GM23338 (cell line): ENCODE data around the gene ANKIB1. TPM values are rescaled to one million over a fixed set of nuclear protein-coding genes. Genes with fewer than 3 reads are reported as not detected.

Experiments used
- ATAC-seq: fragments of 200-7000 bp; cut with Tn5 transposase; 3 replicates; pipeline ENCODE4 v1.9.1; 2020
- DNase-seq: peaks from one replicate; pipeline ENCODE4 v3.0.0-alpha.2; 2015; ENCODE audit warnings: low spot score
- H2AFZ ChIP-seq: fragments of 200-600 bp; sonication (generic); 2 replicates; pipeline ENCODE4 v1.8.0; 2016; ENCODE audit warnings: antibody characterized with exemption, mild to moderate bottlenecking, moderate library complexity
- H3F3A ChIP-seq: fragments of 200-600 bp; sonication (generic); replicated peaks from 2 replicates; pipeline ENCODE4 v1.8.0; 2017; ENCODE audit warnings: antibody characterized with exemption, mixed run types, low read depth
- H3K27ac ChIP-seq: fragments of 200-600 bp; sonication (generic); 2 replicates; pipeline ENCODE4 v1.6.1; 2016; ENCODE audit warnings: low read depth
- H3K27me3 ChIP-seq: fragments of 200-600 bp; sonication (generic); 2 replicates; pipeline ENCODE4 v1.8.0; 2016; ENCODE audit warnings: mild to moderate bottlenecking, mixed run types, moderate library complexity; ENCODE audit not compliant: insufficient read depth
- H3K36me3 ChIP-seq: fragments of 200-600 bp; sonication (generic); 2 replicates; pipeline ENCODE4 v1.8.0; 2016; ENCODE audit warnings: mild to moderate bottlenecking; ENCODE audit not compliant: insufficient read depth
- H3K4me1 ChIP-seq: fragments of 200-600 bp; sonication (generic); 2 replicates; pipeline ENCODE4 v1.8.0; 2016; ENCODE audit warnings: mild to moderate bottlenecking, moderate library complexity; ENCODE audit not compliant: insufficient read depth
- H3K4me2 ChIP-seq: fragments of 200-600 bp; sonication (generic); 2 replicates; pipeline ENCODE4 v1.7.1; 2017; ENCODE audit warnings: mixed run types
- H3K4me3 ChIP-seq: fragments of 200-600 bp; sonication (generic); 2 replicates; pipeline ENCODE4 v1.6.1; 2016; ENCODE audit warnings: mixed run types
- H3K79me2 ChIP-seq: fragments of 200-600 bp; sonication (generic); replicated peaks from 2 replicates; pipeline ENCODE4 v1.8.0; 2017; ENCODE audit warnings: mild to moderate bottlenecking; ENCODE audit not compliant: insufficient read depth
- H3K9me2 ChIP-seq: fragments of 200-600 bp; sonication (generic); 2 replicates; pipeline ENCODE4 v1.8.0; 2017; ENCODE audit not compliant: insufficient read depth
- H4K20me1 ChIP-seq: fragments of 200-600 bp; sonication (generic); replicated peaks from 2 replicates; pipeline ENCODE4 v1.8.0; 2017; ENCODE audit warnings: mild to moderate bottlenecking; ENCODE audit not compliant: insufficient read depth
- H3K27ac Mint-ChIP-seq: 2 replicates; pipeline ENCODE4 v1.8.0; 2020; ENCODE audit warnings: inconsistent platforms, mild to moderate bottlenecking, moderate library complexity, mixed read lengths
- H3K27me3 Mint-ChIP-seq: 3 replicates; pipeline ENCODE4 v1.8.0; 2022; ENCODE audit warnings: low read depth, mild to moderate bottlenecking, moderate library complexity, mixed read lengths, inconsistent platforms; ENCODE audit not compliant: insufficient read depth, poor library complexity
- H3K36me3 Mint-ChIP-seq: 3 replicates; pipeline ENCODE4 v1.8.0; 2021; ENCODE audit warnings: low read depth, mild to moderate bottlenecking, inconsistent platforms, moderate library complexity, mixed read lengths
- H3K4me1 Mint-ChIP-seq: 3 replicates; pipeline ENCODE4 v1.8.0; 2020; ENCODE audit warnings: mild to moderate bottlenecking, inconsistent platforms, mixed read lengths
- H3K4me3 Mint-ChIP-seq: 3 replicates; pipeline ENCODE4 v1.8.0; 2021; ENCODE audit warnings: moderate library complexity, mild to moderate bottlenecking, inconsistent platforms, mixed read lengths
- H3K9me3 Mint-ChIP-seq: 3 replicates; pipeline ENCODE4 v1.8.0; 2020; ENCODE audit warnings: moderate library complexity, mild to moderate bottlenecking, inconsistent platforms, mixed read lengths
- CREB1 ChIP-seq: fragments of 250-450 bp; sonication (Bioruptor Pico); IDR thresholded peaks from 2 replicates; pipeline ENCODE4 v1.5.0; 2020; ENCODE audit warnings: low read depth, mild to moderate bottlenecking, moderate library complexity
- ETS1 ChIP-seq: IDR thresholded peaks from 2 replicates; pipeline ENCODE4 v1.6.1; 2016; ENCODE audit warnings: antibody characterized with exemption
- EZH2 ChIP-seq: fragments of 200-600 bp; sonication (generic); IDR thresholded peaks from one replicate; pipeline ENCODE4 v1.8.0; 2017; ENCODE audit warnings: antibody characterized with exemption, mild to moderate bottlenecking, low read depth; ENCODE audit not compliant: unreplicated experiment
- EZH2phosphoT487 ChIP-seq: fragments of 200-600 bp; sonication (generic); IDR thresholded peaks from one replicate; pipeline ENCODE4 v1.8.1; 2018; ENCODE audit warnings: antibody characterized with exemption; ENCODE audit not compliant: unreplicated experiment
- JUNB ChIP-seq: IDR thresholded peaks from one replicate; pipeline ENCODE4 v1.6.1; 2016; ENCODE audit warnings: antibody characterized with exemption; ENCODE audit not compliant: unreplicated experiment
- NANOG ChIP-seq: IDR thresholded peaks from 2 replicates; pipeline ENCODE4 v1.6.1; 2016; ENCODE audit warnings: antibody characterized with exemption, borderline replicate concordance
- POLR2AphosphoS5 ChIP-seq: IDR thresholded peaks from 2 replicates; pipeline ENCODE4 v1.6.1; 2016; ENCODE audit warnings: antibody characterized with exemption, low read depth
- REST ChIP-seq: IDR thresholded peaks from one replicate; pipeline ENCODE4 v1.6.1; 2018; ENCODE audit warnings: antibody characterized with exemption; ENCODE audit not compliant: unreplicated experiment
- STAT1 ChIP-seq: IDR thresholded peaks from one replicate; pipeline ENCODE4 v1.6.1; 2016; ENCODE audit warnings: antibody characterized with exemption; ENCODE audit not compliant: unreplicated experiment
- ZNF114 ChIP-seq: fragments of 250-450 bp; sonication (Bioruptor Pico); IDR thresholded peaks from 2 replicates; pipeline ENCODE4 v1.5.0; 2020; ENCODE audit warnings: mild to moderate bottlenecking, moderate library complexity
- ZNF331 ChIP-seq: fragments of 250-450 bp; sonication (Bioruptor Pico); IDR thresholded peaks from 2 replicates; pipeline ENCODE4 v1.5.0; 2020; ENCODE audit warnings: low read depth, mild to moderate bottlenecking, moderate library complexity
- ZNF462 ChIP-seq: fragments of 250-450 bp; sonication (Bioruptor Pico); IDR thresholded peaks from 2 replicates; pipeline ENCODE4 v1.5.0; 2020; ENCODE audit warnings: mild to moderate bottlenecking, moderate library complexity
- polyA plus RNA-seq: library from polyadenylated mRNA; unstranded; fragments of >200 nt; fragmentation: Nextera tagmentation; extraction: Ambion mirVana; gene quantifications from 2 replicates; pipeline ENCODE4 v1.2.1, GENCODE V29; 2016
- total RNA-seq: library from RNA; depleted of rRNA; stranded (reverse); fragments of >200 nt; shearing (Covaris generic); gene quantifications from 2 replicates; pipeline ENCODE4 v1.2.3, GENCODE V29; 2014
- TF ChIP-seq, protein P1 (sequence below), 2 experiments: fragments of 200-600 bp in 1 of 2; sonication (generic) in 1 of 2; conservative IDR thresholded peaks; 2 replicates each; pipeline versions ENCODE4 v1.5.1 to v1.6.1; 2016 to 2017; ENCODE audit warnings: antibody characterized with exemption in 2 of 2, low read depth in 2 of 2, mild to moderate bottlenecking in 2 of 2, moderate library complexity in 1 of 2

The ANKIB1 gene
- total and polyA plus RNA-seq, 2 experiments from 2014 or later = 19.1 to 40.3 TPM

DNA sequence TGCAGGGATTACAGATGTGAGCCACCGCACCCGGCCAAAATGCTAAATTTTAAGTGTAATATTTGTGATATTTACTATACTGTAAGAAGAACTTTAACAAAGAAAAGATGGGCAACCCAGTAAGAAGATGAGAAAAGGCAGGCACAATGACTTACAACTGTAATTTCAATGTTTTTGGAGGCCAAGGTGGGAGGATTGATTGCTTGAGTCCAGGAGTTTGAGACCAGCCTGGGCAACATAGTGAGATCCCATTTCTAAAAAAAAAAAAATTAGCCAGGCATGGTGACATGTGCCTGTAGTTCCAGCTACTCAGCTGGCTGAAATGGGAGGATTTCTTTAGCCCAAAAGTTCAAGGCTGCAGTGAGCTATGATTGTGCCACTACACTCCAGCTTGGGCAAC is 189.8 kb downstream of the ANKIB1 start:
- H3K4me1 ChIP-seq = peaks cover 22% of the 10 kb centered on the region
- H3K4me3 ChIP-seq = no peak overlapping the region
- no peak overlapping the region for H3K4me3 Mint-ChIP-seq
- no peaks in the 10 kb centered on the region for H3F3A ChIP-seq
- ATAC-seq (no peak), DNase-seq (no peak)
- peaks cover 35% of the 10 kb centered on the region for H3K4me1 Mint-ChIP-seq
- peaks cover 7% of the 10 kb centered on the region; the same call in 1 of the 2 replicates for H3K9me2 ChIP-seq
- H3K4me2 ChIP-seq = no peak overlapping the region
- no peak overlapping the region for H3K27ac ChIP-seq
- peaks cover 6% of the 10 kb centered on the region; the same call in 2 of the 3 replicates for H3K9me3 Mint-ChIP-seq
- H3K79me2 ChIP-seq = no peaks in the 10 kb centered on the region
- no peak overlapping the region for H3K27ac Mint-ChIP-seq
- H3K27me3 Mint-ChIP-seq = peaks cover 5% of the 10 kb centered on the region
- H3K27me3 ChIP-seq = no peaks in the 10 kb centered on the region
- H3K36me3 Mint-ChIP-seq = peaks cover 7% of the 10 kb centered on the region; the same call in 2 of the 3 replicates
- no peak overlapping the region for H2AFZ ChIP-seq
- no peaks in the 10 kb centered on the region for H4K20me1 ChIP-seq
- H3K36me3 ChIP-seq = no peaks in the 10 kb centered on the region
- TF ChIP-seq ZNF114 (CRISPR knock-in tag) = no peak
- TF ChIP-seq, protein P1, sequence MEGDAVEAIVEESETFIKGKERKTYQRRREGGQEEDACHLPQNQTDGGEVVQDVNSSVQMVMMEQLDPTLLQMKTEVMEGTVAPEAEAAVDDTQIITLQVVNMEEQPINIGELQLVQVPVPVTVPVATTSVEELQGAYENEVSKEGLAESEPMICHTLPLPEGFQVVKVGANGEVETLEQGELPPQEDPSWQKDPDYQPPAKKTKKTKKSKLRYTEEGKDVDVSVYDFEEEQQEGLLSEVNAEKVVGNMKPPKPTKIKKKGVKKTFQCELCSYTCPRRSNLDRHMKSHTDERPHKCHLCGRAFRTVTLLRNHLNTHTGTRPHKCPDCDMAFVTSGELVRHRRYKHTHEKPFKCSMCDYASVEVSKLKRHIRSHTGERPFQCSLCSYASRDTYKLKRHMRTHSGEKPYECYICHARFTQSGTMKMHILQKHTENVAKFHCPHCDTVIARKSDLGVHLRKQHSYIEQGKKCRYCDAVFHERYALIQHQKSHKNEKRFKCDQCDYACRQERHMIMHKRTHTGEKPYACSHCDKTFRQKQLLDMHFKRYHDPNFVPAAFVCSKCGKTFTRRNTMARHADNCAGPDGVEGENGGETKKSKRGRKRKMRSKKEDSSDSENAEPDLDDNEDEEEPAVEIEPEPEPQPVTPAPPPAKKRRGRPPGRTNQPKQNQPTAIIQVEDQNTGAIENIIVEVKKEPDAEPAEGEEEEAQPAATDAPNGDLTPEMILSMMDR (conservative IDR thresholded peaks at IDR 0.05; ENCODE audit: low read depth in 2 of 2) = no peak
- no peak for TF ChIP-seq STAT1
- TF ChIP-seq REST = no peak
- no peak for TF ChIP-seq ETS1
- TF ChIP-seq JUNB = no peak
- no peak for TF ChIP-seq ZNF331 (CRISPR knock-in tag)
- TF ChIP-seq EZH2 = no peak
- TF ChIP-seq NANOG = no peak
- TF ChIP-seq ZNF462 (CRISPR knock-in tag) = no peak
- no peak for TF ChIP-seq CREB1 (CRISPR knock-in tag)
- TF ChIP-seq EZH2phosphoT487 = no peak
- TF ChIP-seq POLR2AphosphoS5 = no peak
